Stomach (tissue), 9 donors: Measurements from ENCODE around the gene ANKS1B. TPM values are rescaled to one million over a fixed set of nuclear protein-coding genes. Genes with fewer than 3 reads are reported as not detected.

Experiments used
- DNase-seq, 2 donors: peaks; one replicate each; pipeline versions ENCODE4 v3.0.0 to v3.0.0-alpha.2; 2013 to 2019
- H3K27ac ChIP-seq, 5 donors: fragments of 200-600 bp in 4 of 5; sonication (generic) in 4 of 5; one replicate each; pipeline ENCODE4 v1.5.1; 2013 to 2019; ENCODE audit warnings: mild to moderate bottlenecking in 1 of 5, moderate library complexity in 1 of 5
- H3K27me3 ChIP-seq, 3 donors: fragments of 200-600 bp; sonication (generic); one replicate each; pipeline ENCODE4 v1.5.1; 2017 to 2019; ENCODE audit warnings: mixed run types in 1 of 3
- H3K36me3 ChIP-seq, 4 donors: fragments of 200-600 bp; sonication (generic); 1 replicate in 3 of 4; 2 replicates in 1 of 4; pipeline ENCODE4 v1.5.1; 2016 to 2019
- H3K4me1 ChIP-seq, 4 donors: fragments of 200-600 bp; sonication (generic); one replicate each; pipeline ENCODE4 v1.5.1; 2016 to 2019
- H3K4me3 ChIP-seq, 4 donors: fragments of 200-600 bp; sonication (generic) in 3 of 4; one replicate each; pipeline ENCODE4 v1.5.1; 2016 to 2019; ENCODE audit warnings: mild to moderate bottlenecking in 1 of 4
- H3K9me3 ChIP-seq, 4 donors: fragments of 200-600 bp; sonication (generic); one replicate each; pipeline ENCODE4 v1.5.1; 2016 to 2019
- CTCF ChIP-seq, 7 experiments: fragments of 450-650 bp in 4 of 7; fragments of 200-600 bp in 3 of 7; sonication (generic) in 3 of 7; IDR thresholded peaks; one replicate each; pipeline ENCODE4 v1.5.1; 2016 to 2019; ENCODE audit warnings: antibody characterized with exemption in 7 of 7, control low read depth in 2 of 7, mild to moderate bottlenecking in 1 of 7
- EP300 ChIP-seq: sonication (generic); formaldehyde crosslinking; IDR thresholded peaks from one replicate; pipeline ENCODE4 v1.6.1; 2017; ENCODE audit warnings: antibody characterized with exemption
- POLR2A ChIP-seq, 4 donors: fragments of 450-650 bp; IDR thresholded peaks; one replicate each; pipeline ENCODE4 v1.6.1; 2016; ENCODE audit warnings: antibody characterized with exemption in 4 of 4, control low read depth in 2 of 4, mild to moderate bottlenecking in 1 of 4, moderate library complexity in 1 of 4
- POLR2AphosphoS5 ChIP-seq, 3 donors: sonication (generic); formaldehyde crosslinking; IDR thresholded peaks; one replicate each; pipeline ENCODE4 v1.6.1; 2016; ENCODE audit warnings: antibody characterized with exemption in 3 of 3
- WGBS, 5 donors: extraction: QIAGEN DNeasy Blood & Tissue Kit in 3 of 5; methylation state at CpG; one replicate each; pipeline versions ENCODE4 v1.1.5 to v1.1.7; 2013 to 2018; 5-methylcytosine and 5-hydroxymethylcytosine counted together
- intact Hi-C: fragments of 100-400 bp; cut with DNase I; formaldehyde crosslinking; loops from one replicate; pipeline ENCODE4 v1.15.1; 2023; ENCODE audit warnings: low total_unique reads
- polyA plus RNA-seq, 3 donors: library from polyadenylated mRNA; stranded (reverse); fragments of 200-250 nt; gene quantifications; one replicate each; pipeline ENCODE4 v1.2.3, GENCODE V29; 2013
- total RNA-seq, 5 donors: library from RNA; depleted of rRNA; stranded (reverse); fragments of >200 nt; gene quantifications; one replicate each; pipeline versions ENCODE4 v1.1.0 to v1.2.3, GENCODE V29; 2014 to 2016
- donor health status: healthy with polysubstance abuse.
- donor health status: Bipolar disorder and iron deficiency.
- donor health status: healthy.

The ANKS1B gene
- total and polyA plus RNA-seq, 8 donors = 0.73 to 26.8 (median 2.2) TPM; not detected in 2

DNA sequence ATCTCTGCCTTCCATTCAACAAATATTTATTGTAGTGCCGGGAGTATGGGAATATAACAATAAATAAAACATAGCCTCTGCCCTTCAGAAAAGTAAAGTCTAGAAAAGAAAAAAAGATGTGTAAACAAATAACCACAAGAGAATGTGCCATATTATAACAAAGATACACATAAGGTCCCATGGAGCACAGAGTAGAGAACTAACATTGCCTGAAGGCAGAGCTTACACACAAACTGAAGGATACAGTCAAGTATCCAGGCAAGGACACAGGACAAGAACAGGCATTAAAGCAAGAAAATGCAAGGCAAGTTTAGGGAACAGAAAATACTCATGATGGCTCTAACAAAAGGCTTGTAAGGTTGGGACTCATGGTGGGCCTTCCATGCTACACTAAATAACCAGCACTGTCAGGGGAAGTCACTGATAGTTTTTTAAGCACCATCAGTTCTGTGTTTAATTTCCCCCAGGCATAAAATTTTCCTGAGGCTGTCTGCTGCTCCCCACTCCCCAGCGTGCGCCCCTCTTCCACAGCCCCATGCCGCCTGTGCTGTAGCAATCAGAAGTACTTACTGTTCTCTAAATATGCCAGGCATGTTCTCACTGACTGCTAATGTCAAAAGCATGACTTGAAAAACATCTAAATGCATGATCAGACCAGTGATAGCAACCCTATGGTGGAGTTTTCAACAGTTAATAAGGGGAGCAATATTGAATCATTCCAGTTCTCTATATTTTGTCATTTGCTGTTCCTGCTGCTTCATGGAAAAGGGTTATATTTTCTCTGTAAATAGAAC lies 77.8 kb downstream of the ANKS1B start:
- Histone ChIP-seq H3K4me1 (peaks cover 0 to 6% (median 3%) of the 10 kb centered on the region in 4 donors), H3K36me3 (no peaks in the 10 kb centered on the region), H3K9me3 (no peaks in the 10 kb centered on the region), H3K27me3 (no peaks in the 10 kb centered on the region), H3K4me3 (no peak overlapping the region), H3K27ac (no peak overlapping the region)
- no peak for DNase-seq
- intact Hi-C loops = no loop called here
- WGBS, 5 donors = 48 to 78% (median 68%) methylated on average over 4 of the region's 4 CpGs
- TF ChIP-seq EP300 (no peak), POLR2A (IDR thresholded peaks at IDR 0.05) (no peak), POLR2AphosphoS5 (IDR thresholded peaks at IDR 0.05) (no peak), CTCF (IDR thresholded peaks at IDR 0.05) (no peak)

DNA sequence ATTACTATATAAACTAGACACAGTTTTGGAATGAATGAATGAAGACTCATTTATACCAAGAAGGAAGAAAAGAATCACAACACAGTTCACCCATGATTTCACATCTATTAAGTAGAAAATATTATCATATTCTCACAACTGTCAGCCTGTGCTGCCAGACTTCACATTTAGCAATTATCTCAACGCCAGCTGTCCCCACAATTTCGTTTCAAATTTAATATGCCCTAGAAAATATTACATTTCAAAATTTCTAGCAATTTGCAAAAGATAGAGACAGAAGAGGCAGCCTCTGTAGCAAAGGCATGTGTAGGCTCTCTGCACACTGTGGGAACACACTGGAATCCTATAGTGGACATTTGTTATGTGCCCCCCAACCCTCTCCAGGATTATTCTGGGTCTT lies 83.6 kb downstream of the ANKS1B start:
- 55 to 69% (median 64%) methylated on average over 2 of the region's 2 CpGs for WGBS, 5 donors
- no peaks in the 10 kb centered on the region for H3K9me3 ChIP-seq

DNA sequence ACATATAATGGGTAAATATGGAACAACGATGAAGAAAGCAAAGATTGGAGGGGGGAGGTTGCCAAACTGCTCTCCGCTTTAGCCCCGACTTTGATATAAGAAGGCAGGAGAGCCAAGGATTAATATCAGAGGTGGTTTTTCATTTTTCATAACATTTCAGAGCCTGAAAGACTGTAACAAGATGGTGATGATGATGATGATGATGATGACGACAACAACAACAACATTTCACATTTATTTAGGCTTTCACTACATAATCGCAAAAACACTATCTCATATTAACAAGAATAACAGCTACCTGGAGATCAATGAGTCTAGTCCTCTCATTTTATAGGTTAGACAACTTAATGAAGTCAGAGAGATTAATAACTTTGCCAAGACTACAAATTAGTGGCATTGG lies 86.1 kb downstream of the ANKS1B start:
- no peak overlapping the region for H3K4me3 ChIP-seq
- peaks cover 0 to 3% (median 0%) of the 10 kb centered on the region in 4 donors for H3K9me3 ChIP-seq
- H3K27me3 ChIP-seq = no peaks in the 10 kb centered on the region
- no peak for DNase-seq
- no peaks in the 10 kb centered on the region for H3K36me3 ChIP-seq
- WGBS, 5 donors = 77 to 92% (median 90%) methylated on average over 5 of the region's 5 CpGs
- TF ChIP-seq CTCF (IDR thresholded peaks at IDR 0.05) = no peak
- TF ChIP-seq POLR2A (IDR thresholded peaks at IDR 0.05) = no peak
- no peak for TF ChIP-seq EP300
- TF ChIP-seq POLR2AphosphoS5 (IDR thresholded peaks at IDR 0.05) = no peak
- H3K4me1 ChIP-seq = no peaks in the 10 kb centered on the region
- H3K27ac ChIP-seq = no peak overlapping the region
- intact Hi-C loops = no loop called here

More for the DNA sequence above, 83.6 kb downstream of the ANKS1B start:
- intact Hi-C loops = no loop called here
- Histone ChIP-seq H3K4me1 (no peaks in the 10 kb centered on the region), H3K4me3 (no peak overlapping the region), H3K27me3 (no peaks in the 10 kb centered on the region), H3K36me3 (no peaks in the 10 kb centered on the region), H3K27ac (no peak overlapping the region)
- no peak for DNase-seq
- no peak for TF ChIP-seq EP300
- TF ChIP-seq POLR2AphosphoS5 (IDR thresholded peaks at IDR 0.05) = no peak
- TF ChIP-seq CTCF (IDR thresholded peaks at IDR 0.05) = no peak
- no peak for TF ChIP-seq POLR2A (IDR thresholded peaks at IDR 0.05)

- intact Hi-C loops = no loop called here
Observed at GRCh38 chr12:99879439-99879838, 105.3 kb downstream of the ANKS1B start.

More at GRCh38 chr12:99879439-99879838, 105.3 kb downstream of the ANKS1B start:
- DNase-seq = no peak
- H3K27ac ChIP-seq = no peak overlapping the region
- no peak overlapping the region for H3K4me3 ChIP-seq
- no peaks in the 10 kb centered on the region for H3K27me3 ChIP-seq
- TF ChIP-seq CTCF (IDR thresholded peaks at IDR 0.05) (no peak), POLR2A (IDR thresholded peaks at IDR 0.05) (no peak), EP300 (no peak), POLR2AphosphoS5 (IDR thresholded peaks at IDR 0.05) (no peak)
- H3K4me1 ChIP-seq = no peaks in the 10 kb centered on the region
- H3K36me3 ChIP-seq = no peaks in the 10 kb centered on the region
- no peaks in the 10 kb centered on the region for H3K9me3 ChIP-seq
